ENCODE data around the gene STUB1.

The STUB1 gene

DNA sequence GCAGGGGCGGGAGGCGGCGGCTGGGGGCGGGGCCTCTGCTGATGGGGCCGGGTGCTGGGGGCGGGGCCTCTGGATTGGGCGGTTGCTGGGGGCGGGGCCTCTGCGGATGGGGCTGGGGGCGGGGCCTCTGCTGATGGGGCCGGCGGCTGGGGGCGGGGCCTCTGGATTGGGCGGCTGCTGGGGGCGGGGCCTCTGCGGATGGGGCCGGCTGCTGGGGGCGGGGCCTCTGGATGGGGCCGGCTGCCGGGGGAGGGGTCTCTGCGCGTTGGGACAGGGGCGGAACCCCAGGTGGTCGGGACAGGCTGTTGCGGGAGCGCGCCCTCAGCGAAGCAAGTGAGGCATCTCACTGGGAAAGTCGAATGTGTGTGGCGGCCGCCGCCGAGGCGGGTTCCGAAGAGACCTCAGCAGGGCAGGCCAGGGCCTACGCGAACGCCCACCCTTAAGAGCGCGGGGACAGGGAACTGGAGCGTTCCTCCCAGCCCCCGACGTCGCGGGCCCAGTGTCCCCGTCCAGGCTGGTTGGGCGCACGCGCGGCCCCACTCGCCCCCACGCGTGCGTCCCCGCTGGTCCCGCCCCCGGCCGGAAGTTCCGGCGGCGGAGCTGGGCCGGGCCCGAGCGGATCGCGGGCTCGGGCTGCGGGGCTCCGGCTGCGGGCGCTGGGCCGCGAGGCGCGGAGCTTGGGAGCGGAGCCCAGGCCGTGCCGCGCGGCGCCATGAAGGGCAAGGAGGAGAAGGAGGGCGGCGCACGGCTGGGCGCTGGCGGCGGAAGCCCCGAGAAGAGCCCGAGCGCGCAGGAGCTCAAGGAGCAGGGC lies at the start of gene STUB1:
Gene STUB1, plus strand, starts transcription at position 597 of the 811 bp plus-strand sequence. Its CDS starts 116 bp downstream, at position 713.
- H3K4me1 Mint-ChIP-seq (ENCODE audit: low read depth) = peaks cover 34% of the 10 kb centered on the region
- H3K9me3 Mint-ChIP-seq = no peaks in the 10 kb centered on the region
- H3K36me3 Mint-ChIP-seq (ENCODE audit: low read depth) = peaks cover 21% of the 10 kb centered on the region
- H3K27ac Mint-ChIP-seq = peak within 1 kb of the TSS; percentile 88
- peak within 1 kb of the TSS; percentile 85 for H3K4me3 Mint-ChIP-seq
- no peaks in the 10 kb centered on the region for H3K27me3 Mint-ChIP-seq

DNA sequence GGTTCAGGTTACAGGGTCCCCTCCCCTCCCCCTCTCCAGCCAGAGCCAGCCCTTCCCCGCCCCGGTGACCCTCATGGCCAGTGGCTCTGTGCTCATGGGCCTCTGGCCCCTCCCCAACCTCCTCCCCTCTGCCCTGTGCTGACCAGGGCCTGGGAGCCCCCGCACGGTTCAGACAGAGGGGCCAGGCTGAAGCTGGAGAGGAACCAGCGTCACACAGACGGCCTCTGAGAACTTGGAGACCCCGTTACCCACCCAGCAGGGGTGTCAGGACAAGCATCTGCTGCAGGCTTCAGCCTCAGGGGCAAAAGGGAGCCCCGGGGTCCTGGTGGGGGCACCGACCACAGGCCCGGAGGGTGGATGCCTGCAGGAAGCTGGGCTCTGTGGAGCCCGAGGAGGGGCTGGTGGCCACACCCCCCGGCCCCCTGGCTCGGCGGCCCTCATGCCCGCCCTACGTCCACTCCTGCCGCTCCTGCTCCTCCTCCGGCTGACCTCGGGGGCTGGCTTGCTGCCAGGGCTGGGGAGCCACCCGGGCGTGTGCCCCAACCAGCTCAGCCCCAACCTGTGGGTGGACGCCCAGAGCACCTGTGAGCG lies 49.3 kb upstream of the STUB1 start, which contains the start of gene WFIKKN1:
Gene WFIKKN1, plus strand, starts transcription at position 171 of the 591 bp plus-strand sequence. Its CDS starts 269 bp downstream, at position 440.
- H3K27me3 Mint-ChIP-seq = no peaks in the 10 kb centered on the region
- no peaks in the 10 kb centered on the region for H3K9me3 Mint-ChIP-seq
- peaks cover 4% of the 10 kb centered on the region for H3K4me1 Mint-ChIP-seq (ENCODE audit: low read depth)
- no peak within 1 kb of the TSS for H3K27ac Mint-ChIP-seq
- no peak within 1 kb of the TSS for H3K4me3 Mint-ChIP-seq
- no peaks in the 10 kb centered on the region for H3K36me3 Mint-ChIP-seq (ENCODE audit: low read depth)

DNA sequence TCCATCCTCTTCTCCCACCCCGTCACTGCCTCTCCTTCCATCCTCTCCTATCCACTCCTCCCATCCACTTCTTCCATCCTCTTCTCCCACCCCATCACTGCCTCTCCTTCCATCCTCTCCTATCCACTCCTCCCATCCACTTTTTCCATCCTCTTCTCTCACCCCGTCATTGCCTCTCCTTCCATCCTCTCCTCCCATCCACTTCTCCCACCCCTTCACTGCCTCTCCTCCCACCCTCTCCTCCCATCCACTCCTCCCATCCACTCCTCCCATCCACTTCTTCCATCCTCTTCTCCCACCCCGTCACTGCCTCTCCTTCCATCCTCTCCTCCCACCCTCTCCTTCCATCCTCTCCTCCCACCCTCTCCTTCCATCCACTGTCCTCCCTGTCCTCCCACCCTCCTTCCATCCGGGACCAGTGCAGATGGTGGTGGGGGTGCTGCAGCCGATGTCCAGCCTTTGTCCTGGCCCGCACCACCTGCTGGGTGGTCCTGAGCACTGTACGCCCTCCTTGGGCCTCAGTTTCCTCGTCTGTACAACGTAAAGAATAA lies 48.3 kb upstream of the STUB1 start:
- H3K27me3 Mint-ChIP-seq = no peaks in the 10 kb centered on the region
- H3K9me3 Mint-ChIP-seq = no peaks in the 10 kb centered on the region
- H3K36me3 Mint-ChIP-seq (ENCODE audit: low read depth) = peaks cover 3% of the 10 kb centered on the region
- no peak overlapping the region for H3K4me3 Mint-ChIP-seq
- no peak overlapping the region for H3K27ac Mint-ChIP-seq
- H3K4me1 Mint-ChIP-seq (ENCODE audit: low read depth) = peaks cover 10% of the 10 kb centered on the region

DNA sequence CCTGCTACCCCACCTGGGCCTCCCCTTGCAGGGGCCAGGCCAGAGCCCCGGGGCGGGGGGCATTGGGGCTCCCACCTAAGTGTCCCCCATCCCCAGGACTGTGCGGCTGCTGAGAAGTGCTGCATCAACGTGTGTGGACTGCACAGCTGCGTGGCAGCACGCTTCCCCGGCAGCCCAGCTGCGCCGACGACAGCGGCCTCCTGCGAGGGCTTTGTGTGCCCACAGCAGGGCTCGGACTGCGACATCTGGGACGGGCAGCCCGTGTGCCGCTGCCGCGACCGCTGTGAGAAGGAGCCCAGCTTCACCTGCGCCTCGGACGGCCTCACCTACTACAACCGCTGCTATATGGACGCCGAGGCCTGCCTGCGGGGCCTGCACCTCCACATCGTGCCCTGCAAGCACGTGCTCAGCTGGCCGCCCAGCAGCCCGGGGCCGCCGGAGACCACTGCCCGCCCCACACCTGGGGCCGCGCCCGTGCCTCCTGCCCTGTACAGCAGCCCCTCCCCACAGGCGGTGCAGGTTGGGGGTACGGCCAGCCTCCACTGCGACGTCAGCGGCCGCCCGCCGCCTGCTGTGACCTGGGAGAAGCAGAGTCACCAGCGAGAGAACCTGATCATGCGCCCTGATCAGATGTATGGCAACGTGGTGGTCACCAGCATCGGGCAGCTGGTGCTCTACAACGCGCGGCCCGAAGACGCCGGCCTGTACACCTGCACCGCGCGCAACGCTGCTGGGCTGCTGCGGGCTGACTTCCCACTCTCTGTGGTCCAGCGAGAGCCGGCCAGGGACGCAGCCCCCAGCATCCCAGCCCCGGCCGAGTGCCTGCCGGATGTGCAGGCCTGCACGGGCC lies 47.5 kb upstream of the STUB1 start:
- Mint-ChIP-seq H3K4me1 (ENCODE audit: low read depth) (peaks cover 10% of the 10 kb centered on the region), H3K4me3 (no peak overlapping the region), H3K27me3 (no peaks in the 10 kb centered on the region), H3K9me3 (no peaks in the 10 kb centered on the region), H3K27ac (no peak overlapping the region), H3K36me3 (ENCODE audit: low read depth) (peaks cover 3% of the 10 kb centered on the region)

DNA sequence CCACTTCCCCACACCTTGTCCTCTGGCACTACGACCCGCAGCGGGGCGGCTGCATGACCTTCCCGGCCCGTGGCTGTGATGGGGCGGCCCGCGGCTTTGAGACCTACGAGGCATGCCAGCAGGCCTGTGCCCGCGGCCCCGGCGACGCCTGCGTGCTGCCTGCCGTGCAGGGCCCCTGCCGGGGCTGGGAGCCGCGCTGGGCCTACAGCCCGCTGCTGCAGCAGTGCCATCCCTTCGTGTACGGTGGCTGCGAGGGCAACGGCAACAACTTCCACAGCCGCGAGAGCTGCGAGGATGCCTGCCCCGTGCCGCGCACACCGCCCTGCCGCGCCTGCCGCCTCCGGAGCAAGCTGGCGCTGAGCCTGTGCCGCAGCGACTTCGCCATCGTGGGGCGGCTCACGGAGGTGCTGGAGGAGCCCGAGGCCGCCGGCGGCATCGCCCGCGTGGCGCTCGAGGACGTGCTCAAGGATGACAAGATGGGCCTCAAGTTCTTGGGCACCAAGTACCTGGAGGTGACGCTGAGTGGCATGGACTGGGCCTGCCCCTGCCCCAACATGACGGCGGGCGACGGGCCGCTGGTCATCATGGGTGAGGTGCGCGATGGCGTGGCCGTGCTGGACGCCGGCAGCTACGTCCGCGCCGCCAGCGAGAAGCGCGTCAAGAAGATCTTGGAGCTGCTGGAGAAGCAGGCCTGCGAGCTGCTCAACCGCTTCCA lies 46.7 kb upstream of the STUB1 start:
- H3K36me3 Mint-ChIP-seq (ENCODE audit: low read depth) = peaks cover 3% of the 10 kb centered on the region
- H3K27ac Mint-ChIP-seq = no peak overlapping the region
- no peak overlapping the region for H3K4me3 Mint-ChIP-seq
- H3K9me3 Mint-ChIP-seq = no peaks in the 10 kb centered on the region
- H3K4me1 Mint-ChIP-seq (ENCODE audit: low read depth) = peaks cover 10% of the 10 kb centered on the region
- H3K27me3 Mint-ChIP-seq = no peaks in the 10 kb centered on the region

DNA sequence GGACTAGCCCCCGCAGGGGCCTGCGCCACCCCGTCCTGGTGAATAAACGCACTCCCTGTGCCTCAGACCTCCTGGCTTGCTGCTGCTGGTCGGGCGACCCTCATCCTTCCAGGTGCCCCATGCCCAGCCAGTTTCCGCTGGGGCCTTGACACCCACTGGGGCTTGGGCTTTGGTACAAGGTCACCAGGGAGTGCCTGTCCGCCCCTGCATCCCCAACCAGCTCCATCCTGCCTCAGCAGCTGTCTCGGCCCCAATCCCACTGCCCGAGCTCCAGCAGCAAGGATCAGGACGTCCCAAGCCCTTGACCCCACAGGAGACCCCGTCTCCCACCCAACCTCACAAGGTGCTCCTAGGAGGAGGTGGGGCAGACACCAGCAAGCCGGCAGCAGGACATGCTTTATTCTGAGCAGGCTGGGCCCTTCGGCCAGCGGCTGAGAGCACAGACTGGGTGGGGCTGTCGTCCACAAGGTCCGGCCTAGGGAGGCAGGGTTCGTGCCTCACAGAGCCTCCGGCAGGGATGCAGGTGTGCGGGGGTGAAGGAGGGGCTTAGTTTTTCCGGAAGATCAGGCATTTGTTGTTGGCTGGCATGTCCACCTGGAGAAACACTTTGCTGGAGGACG lies 46.0 kb upstream of the STUB1 start:
- Mint-ChIP-seq H3K4me1 (ENCODE audit: low read depth) (peaks cover 10% of the 10 kb centered on the region), H3K27ac (no peak overlapping the region), H3K27me3 (no peaks in the 10 kb centered on the region), H3K36me3 (ENCODE audit: low read depth) (peaks cover 3% of the 10 kb centered on the region), H3K4me3 (peak overlapping the region; percentile 58), H3K9me3 (no peaks in the 10 kb centered on the region)

DNA sequence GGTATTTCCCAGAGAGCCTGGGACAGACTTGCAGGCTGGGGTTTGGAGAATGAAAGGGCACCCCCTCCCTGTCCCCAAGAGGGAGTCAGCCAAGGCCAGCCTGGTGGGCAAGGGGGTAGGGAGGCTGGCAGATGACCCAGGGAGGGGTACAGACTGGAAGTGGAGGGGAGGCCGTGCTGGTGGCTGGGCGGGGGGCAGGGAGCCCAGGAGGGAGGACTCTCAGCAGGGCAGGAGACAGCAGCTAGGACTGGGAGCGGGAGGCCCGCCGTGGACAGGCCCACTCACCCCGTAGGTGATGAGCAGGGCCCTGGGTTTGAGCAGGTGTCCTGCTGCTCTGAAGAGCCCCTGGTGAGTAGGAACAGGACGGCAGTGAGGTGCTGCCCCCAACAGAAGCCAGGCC lies 45.2 kb upstream of the STUB1 start:
- Mint-ChIP-seq H3K4me3 (peak overlapping the region; percentile 70), H3K27me3 (no peaks in the 10 kb centered on the region), H3K36me3 (ENCODE audit: low read depth) (peaks cover 3% of the 10 kb centered on the region), H3K9me3 (no peaks in the 10 kb centered on the region), H3K4me1 (ENCODE audit: low read depth) (peaks cover 13% of the 10 kb centered on the region), H3K27ac (peak overlapping the region; percentile 74)

DNA sequence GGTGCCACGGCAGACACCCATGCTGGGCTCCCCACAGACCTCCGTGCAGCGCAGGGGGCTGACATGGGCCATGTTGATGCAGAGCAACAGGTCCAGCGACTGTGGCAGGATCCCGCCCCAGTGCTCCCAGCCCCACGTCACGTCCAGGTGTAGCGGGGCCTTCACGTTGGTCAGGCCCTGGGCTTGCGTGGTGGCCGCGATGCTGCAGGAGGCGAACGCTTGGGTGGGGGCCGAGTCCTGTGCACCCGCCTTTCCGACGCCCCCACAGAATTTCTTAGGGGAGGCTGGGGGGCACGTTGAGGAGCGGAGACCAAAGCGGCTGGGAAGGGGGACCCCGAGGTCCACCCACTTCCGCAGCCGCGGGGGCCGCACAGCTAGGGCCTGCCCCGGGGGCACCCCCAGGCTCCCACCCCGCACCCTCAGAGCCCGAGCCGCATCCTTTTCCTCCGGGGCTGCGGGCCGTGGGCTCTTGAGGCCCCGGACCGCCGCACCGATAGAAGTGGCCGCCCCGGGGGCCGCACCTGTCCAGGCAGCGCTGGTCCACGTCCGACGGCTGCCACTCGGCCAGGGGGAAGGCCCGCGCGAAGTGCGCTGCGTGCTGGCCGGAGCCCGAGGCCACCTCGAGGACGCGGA lies 44.5 kb upstream of the STUB1 start:
- H3K4me3 Mint-ChIP-seq = peak overlapping the region; percentile 89
- H3K27me3 Mint-ChIP-seq = no peaks in the 10 kb centered on the region
- H3K9me3 Mint-ChIP-seq = no peaks in the 10 kb centered on the region
- H3K4me1 Mint-ChIP-seq (ENCODE audit: low read depth) = peaks cover 13% of the 10 kb centered on the region
- H3K36me3 Mint-ChIP-seq (ENCODE audit: low read depth) = peaks cover 3% of the 10 kb centered on the region
- H3K27ac Mint-ChIP-seq = no peak overlapping the region

DNA sequence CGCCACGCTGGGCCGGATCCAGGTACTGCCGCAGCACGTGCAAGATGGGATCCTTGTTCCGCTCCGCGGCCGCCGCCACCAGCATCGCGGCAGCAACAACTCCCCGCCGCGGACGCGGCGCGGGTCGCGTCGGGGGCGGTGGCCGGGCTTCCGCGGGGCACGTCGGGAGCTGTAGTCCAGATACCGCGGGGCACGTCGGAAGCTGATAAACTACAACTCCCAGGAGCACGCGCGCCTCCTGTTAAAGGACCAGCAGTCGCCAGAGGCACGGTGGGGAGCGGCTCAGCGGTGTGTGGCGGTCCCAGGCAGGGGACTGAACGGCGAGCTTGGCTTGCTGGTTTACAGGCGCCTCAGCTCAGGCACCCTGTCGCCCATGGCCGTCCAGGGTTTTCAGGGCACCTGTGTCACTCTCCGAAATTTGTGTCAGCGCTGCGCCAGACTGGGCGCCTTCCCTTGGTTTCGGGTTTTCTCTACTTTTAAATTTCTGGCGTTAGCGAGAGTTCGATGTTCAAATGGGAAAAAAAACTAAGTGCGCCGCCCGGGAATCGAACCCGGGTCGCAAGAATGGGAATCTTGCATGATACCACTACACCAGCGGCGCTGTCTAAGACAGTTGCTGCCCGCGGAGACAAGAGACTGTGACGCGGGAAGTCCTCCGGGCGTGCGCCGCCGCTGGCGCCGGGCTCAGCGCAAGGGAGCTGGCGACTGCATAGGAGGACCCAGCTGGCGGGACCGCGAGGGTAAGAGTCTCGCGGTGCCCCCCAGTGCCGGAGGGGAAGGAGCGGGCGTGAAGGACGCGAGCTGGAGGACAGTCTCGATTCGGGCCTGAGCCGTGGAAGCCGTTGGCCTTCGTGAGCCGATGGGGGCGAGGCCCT lies 43.8 kb upstream of the STUB1 start, which contains the start of gene METTL26:
Gene METTL26, minus strand, starts transcription at position 100 of the 875 bp plus-strand sequence. Its CDS starts 15 bp downstream, at position 85.
- Mint-ChIP-seq H3K9me3 (no peaks in the 10 kb centered on the region), H3K36me3 (ENCODE audit: low read depth) (peaks cover 3% of the 10 kb centered on the region), H3K4me1 (ENCODE audit: low read depth) (peaks cover 13% of the 10 kb centered on the region), H3K27ac (peak within 1 kb of the TSS; percentile 95), H3K4me3 (peak within 1 kb of the TSS; percentile 89), H3K27me3 (no peaks in the 10 kb centered on the region)

DNA sequence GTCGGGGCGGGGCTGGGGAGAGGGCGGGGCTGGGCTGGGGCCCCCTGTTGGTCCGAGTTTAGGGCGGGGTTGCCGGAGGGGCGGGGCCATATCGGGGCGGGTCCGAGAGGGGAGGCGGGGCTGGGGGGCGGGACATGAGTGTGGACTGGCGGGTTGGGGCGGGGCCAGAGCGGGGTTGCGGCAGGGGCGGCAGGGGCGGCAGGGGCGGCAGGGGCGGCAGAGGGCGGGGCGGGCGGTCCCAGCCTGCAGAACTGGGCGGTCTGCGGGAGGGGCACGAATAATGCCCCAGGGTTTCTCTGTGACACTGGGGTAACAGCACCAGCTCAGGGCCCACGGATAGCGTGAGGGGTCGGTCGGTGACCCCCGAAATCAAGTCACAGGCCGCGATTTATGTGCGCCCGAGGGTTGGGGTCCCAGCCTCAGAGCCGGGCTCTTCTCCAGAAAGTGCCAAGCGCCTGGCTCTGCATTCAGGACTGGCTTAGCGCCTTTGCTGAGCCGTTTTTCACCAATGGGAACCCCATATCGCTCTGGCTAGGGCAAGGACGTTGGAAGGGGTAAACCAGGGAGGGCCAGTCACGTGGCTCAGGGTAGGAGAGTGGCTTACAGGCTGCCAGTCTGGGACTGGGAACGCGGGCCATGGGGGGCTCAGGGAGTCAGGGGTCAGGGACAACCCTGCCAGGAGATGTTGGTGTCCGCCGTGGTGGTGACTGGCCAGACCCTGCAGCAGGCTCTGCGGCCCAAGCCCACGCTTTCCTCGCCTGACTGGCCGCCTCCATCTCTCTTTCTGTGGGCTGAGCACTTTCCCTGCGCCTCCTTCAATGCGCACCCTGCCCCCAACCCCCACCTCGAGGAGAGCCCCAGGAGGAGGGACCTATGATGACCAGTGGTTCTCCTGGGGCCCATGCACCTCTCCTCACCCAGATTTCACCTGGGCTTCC lies 42.9 kb upstream of the STUB1 start:
- Mint-ChIP-seq H3K4me1 (ENCODE audit: low read depth) (peaks cover 13% of the 10 kb centered on the region), H3K36me3 (ENCODE audit: low read depth) (peaks cover 3% of the 10 kb centered on the region), H3K27me3 (no peaks in the 10 kb centered on the region), H3K4me3 (peak overlapping the region; percentile 89), H3K9me3 (no peaks in the 10 kb centered on the region), H3K27ac (no peak overlapping the region)

DNA sequence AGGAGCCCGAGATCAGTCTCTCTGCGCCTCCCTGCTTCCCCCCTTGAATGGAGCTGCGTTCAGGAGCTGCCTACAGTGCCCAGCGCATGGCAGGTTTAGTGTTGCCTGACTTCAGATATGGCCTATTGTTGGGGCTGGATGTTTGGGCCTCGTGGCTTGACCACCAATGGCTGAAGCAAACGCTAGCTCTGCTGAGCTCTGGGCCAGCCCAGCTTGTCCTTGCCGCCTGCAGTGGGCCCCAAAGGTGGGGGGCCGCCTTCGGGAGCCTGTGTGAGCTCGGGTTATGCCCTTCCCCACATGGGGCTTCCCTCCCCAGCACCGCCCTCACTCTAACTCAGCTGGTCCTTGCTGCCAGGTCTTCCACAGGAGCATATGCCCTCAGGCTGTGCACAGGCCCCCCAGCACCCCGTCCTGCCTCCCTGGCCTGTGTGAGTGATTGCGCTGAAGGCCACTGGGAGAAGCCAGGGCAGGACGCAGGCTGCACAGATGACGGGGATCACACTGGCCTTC lies 42.1 kb upstream of the STUB1 start:
- Mint-ChIP-seq H3K27me3 (no peaks in the 10 kb centered on the region), H3K27ac (no peak overlapping the region), H3K4me3 (no peak overlapping the region), H3K36me3 (ENCODE audit: low read depth) (peaks cover 3% of the 10 kb centered on the region), H3K4me1 (ENCODE audit: low read depth) (peaks cover 16% of the 10 kb centered on the region), H3K9me3 (no peaks in the 10 kb centered on the region)

DNA sequence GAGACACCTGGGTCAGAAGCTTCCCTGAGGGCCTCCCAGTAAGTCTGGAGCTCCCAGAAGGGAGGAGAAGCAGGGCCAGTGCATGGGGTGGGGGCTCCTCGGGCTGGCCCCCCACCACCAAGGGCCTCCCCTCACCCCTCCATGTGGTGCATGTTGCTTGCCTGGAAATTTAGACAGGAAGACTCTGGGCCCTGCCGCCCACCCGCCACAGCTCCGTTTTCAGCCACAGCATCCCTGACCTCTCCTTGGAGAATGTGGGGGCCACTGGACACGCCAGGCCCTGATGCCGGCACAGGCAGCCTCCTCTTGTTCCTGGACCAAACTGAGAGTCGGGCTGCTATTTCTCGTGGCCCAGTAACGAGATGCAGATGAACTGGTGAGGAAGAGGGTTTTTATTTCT lies 41.4 kb upstream of the STUB1 start:
- no peaks in the 10 kb centered on the region for H3K9me3 Mint-ChIP-seq
- peaks cover 20% of the 10 kb centered on the region for H3K4me1 Mint-ChIP-seq (ENCODE audit: low read depth)
- no peak overlapping the region for H3K4me3 Mint-ChIP-seq
- no peaks in the 10 kb centered on the region for H3K27me3 Mint-ChIP-seq
- H3K36me3 Mint-ChIP-seq (ENCODE audit: low read depth) = peaks cover 3% of the 10 kb centered on the region
- no peak overlapping the region for H3K27ac Mint-ChIP-seq
